Measurements from ENCODE around the gene CACNA1S.

GRCh38 chr1:201050515-201051277 is 61.5 kb downstream of the CACNA1S start:
- TF ChIP-seq CTCF (IDR thresholded peaks at IDR 0.05) = no peak
- TF ChIP-seq EZH2 (IDR thresholded peaks at IDR 0.05; ENCODE audit: borderline replicate concordance, insufficient read depth, low read depth, low read length, poor library complexity, severe bottlenecking) = no peak

Measured in B cell (primary cell).